Common myeloid progenitor, CD34-positive (primary cell): ENCODE results near the gene SNCAIP.
"Not testable (repeated sequence)": the region's sequence is repeated elsewhere in the genome, so short reads cannot be mapped to it uniquely, and the experiment has no call there.

Source experiments
- CTCF ChIA-PET: fragments of 350-600 bp; sonication (Branson Sonifier 250); formaldehyde crosslinking; loops from one replicate; lab custom pipeline; 2021; ENCODE audit warnings: antibody characterized with exemption; lab: Charles Lee
- POLR2A ChIA-PET: fragments of 350-600 bp; sonication (Branson Sonifier 250); formaldehyde crosslinking; loops from one replicate; lab custom pipeline; 2021; ENCODE audit warnings: antibody characterized with exemption; lab: Charles Lee
- DNase-seq, 3 donors: peaks; one replicate each; pipeline versions ENCODE4 v3.0.0 to v3.0.0-alpha.2; 2013
- H3K27ac ChIP-seq, 2 experiments: 1 replicate in 1 of 2; 2 replicates in 1 of 2; pipeline ENCODE4 v1.7.0; 2013; ENCODE audit warnings: inconsistent platforms in 2 of 2, low read length in 2 of 2, mild to moderate bottlenecking in 2 of 2, low read depth in 1 of 2, moderate library complexity in 1 of 2; ENCODE audit not compliant: severe bottlenecking in 2 of 2, insufficient read depth in 1 of 2, poor library complexity in 1 of 2
- H3K27me3 ChIP-seq, 5 experiments: replicated peaks in 2 of 5; 1 replicate in 3 of 5; 2 replicates in 2 of 5; pipeline versions ENCODE4 v1.6.1 to v1.7.0; 2013; ENCODE audit warnings: low read length in 4 of 5, mild to moderate bottlenecking in 2 of 5, moderate library complexity in 2 of 5, inconsistent platforms in 1 of 5; ENCODE audit not compliant: insufficient read depth in 5 of 5, control insufficient read depth in 4 of 5
- H3K36me3 ChIP-seq, 4 experiments: 1 replicate in 2 of 4; 2 replicates in 2 of 4; pipeline versions ENCODE4 v1.6.1 to v1.7.0; 2013; ENCODE audit warnings: low read length in 3 of 4, control low read depth in 1 of 4, mild to moderate bottlenecking in 1 of 4; ENCODE audit not compliant: control insufficient read depth in 4 of 4, insufficient read depth in 4 of 4
- H3K4me1 ChIP-seq, 4 experiments: 1 replicate in 3 of 4; 2 replicates in 1 of 4; pipeline versions ENCODE4 v1.6.1 to v1.7.1; 2013; ENCODE audit warnings: low read length in 3 of 4, mild to moderate bottlenecking in 3 of 4, control low read depth in 1 of 4, inconsistent platforms in 1 of 4, moderate library complexity in 1 of 4; ENCODE audit not compliant: control insufficient read depth in 4 of 4, insufficient read depth in 4 of 4; ENCODE audit errors: control extremely low read depth in 1 of 4
- H3K4me3 ChIP-seq, 7 experiments: 1 replicate in 4 of 7; 2 replicates in 3 of 7; pipeline versions ENCODE4 v1.5.1 to v1.7.0; 2013; ENCODE audit warnings: mild to moderate bottlenecking in 7 of 7, low read length in 6 of 7, moderate library complexity in 6 of 7, inconsistent platforms in 2 of 7, low read depth in 2 of 7, control low read depth in 1 of 7; ENCODE audit not compliant: insufficient read depth in 4 of 7, control insufficient read depth in 1 of 7; ENCODE audit errors: extremely low read depth in 1 of 7
- H3K9me3 ChIP-seq, 5 experiments: 1 replicate in 4 of 5; 2 replicates in 1 of 5; pipeline versions ENCODE4 v1.6.1 to v1.7.1; 2013; ENCODE audit warnings: low read length in 4 of 5, mild to moderate bottlenecking in 2 of 5, inconsistent platforms in 1 of 5, low read depth in 1 of 5, moderate library complexity in 1 of 5; ENCODE audit not compliant: control insufficient read depth in 4 of 5, insufficient read depth in 2 of 5; ENCODE audit errors: control extremely low read depth in 1 of 5
- WGBS: methylation state at CpG from one replicate; pipeline ENCODE4 v1.1.5; 2013; ENCODE audit not compliant: insufficient coverage; 5-methylcytosine and 5-hydroxymethylcytosine counted together

The SNCAIP gene

DNA sequence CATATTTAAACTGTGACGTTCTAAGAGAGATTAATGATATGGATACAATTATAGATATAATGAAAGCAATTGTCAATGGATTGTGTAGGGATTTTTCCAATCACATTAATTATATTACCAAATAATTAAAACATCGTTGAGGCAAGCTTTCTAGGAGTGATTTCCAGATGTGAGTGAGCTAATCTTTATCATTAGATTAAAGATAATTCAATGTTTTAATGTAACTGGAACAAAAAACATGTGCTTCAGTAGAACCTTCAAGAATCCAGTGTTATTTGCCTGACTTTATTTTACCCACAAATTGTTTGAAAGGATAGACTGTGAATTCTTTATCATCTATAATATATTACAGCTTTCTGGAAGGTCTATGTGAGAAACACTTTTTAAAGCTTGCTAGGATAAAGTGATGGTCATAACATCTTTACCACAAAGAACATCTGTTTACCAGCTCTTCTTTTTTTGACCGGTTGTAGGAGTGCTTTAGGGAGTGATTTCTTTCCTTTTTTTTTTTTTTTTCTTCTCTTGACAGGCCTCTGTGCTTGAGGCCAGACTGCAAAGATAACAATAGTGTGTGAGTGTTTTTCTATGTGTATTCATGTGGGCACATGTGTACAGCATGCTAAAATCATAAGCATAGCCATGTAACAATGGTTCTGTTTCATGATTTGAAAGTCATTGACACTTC is 35.0 kb downstream of the SNCAIP start:
- CTCF ChIA-PET, result no interaction called here
- WGBS, result no CpG with 5 or more reads among the region's 3 CpGs
- H3K4me1 ChIP-seq, result no peaks in the 10 kb centered on the region
- no peak overlapping the region for H3K27ac ChIP-seq
- no peak for DNase-seq
- POLR2A ChIA-PET, result no interaction called here
- H3K27me3 ChIP-seq, result no peaks in the 10 kb centered on the region
- no peaks in the 10 kb centered on the region for H3K36me3 ChIP-seq
- no peaks in the 10 kb centered on the region for H3K9me3 ChIP-seq
- H3K4me3 ChIP-seq, result no peak overlapping the region

GRCh38 chr5:122350496-122350895 is 38.5 kb downstream of the SNCAIP start:
- WGBS, result no CpG with 5 or more reads among the region's 3 CpGs
- ChIA-PET CTCF (no interaction called here), POLR2A (no interaction called here)
- Histone ChIP-seq H3K9me3 (no peaks in the 10 kb centered on the region), H3K4me1 (no peaks in the 10 kb centered on the region), H3K27ac (no peak overlapping the region), H3K36me3 (no peaks in the 10 kb centered on the region), H3K27me3 (no peaks in the 10 kb centered on the region), H3K4me3 (no peak overlapping the region)
- no peak for DNase-seq

DNA sequence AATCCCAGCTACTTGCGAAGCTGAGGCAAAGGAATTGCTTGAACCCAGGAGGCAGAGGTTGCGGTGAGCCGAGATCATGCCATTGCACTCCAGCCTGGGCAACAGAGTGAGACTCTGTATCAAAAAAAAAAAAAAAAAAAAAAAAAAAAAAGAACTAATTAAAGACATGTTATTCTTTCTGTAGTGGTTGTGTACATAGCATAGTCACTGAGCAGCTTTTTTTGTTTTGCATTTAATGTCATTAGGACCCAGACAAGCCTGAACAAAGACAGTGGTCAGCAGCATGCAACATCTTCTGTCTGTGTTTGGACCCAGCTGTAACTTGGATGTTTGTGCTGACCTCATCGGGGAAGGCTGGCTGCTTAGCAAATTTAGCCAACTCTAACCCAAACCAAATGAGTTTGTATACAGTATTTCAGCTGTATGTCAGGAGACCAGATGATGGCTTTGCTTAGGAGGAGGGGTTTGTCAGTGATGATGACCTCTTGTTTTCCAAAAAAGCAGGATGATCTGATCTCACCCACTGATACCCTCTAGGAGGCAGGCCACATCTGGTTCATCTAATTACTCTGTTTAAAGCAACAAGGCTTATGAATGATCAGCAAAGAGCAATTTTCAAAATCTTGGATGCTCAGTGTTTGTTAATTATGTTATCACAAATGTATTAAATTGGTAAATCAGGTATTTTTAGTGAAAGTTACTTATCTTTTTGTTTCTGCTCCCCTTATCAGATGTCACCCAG is 39.5 kb downstream of the SNCAIP start:
- no peak for DNase-seq
- H3K4me3 ChIP-seq, result no peak overlapping the region
- no peak overlapping the region for H3K27ac ChIP-seq
- CTCF ChIA-PET, result no interaction called here
- POLR2A ChIA-PET, result no interaction called here
- H3K36me3 ChIP-seq, result no peaks in the 10 kb centered on the region
- H3K9me3 ChIP-seq, result no peaks in the 10 kb centered on the region
- H3K27me3 ChIP-seq, result no peaks in the 10 kb centered on the region
- WGBS, result 100% methylated on average over 1 of the region's 4 CpGs
- no peaks in the 10 kb centered on the region for H3K4me1 ChIP-seq

GRCh38 chr5:122352331-122352730 is 40.3 kb downstream of the SNCAIP start:
- H3K9me3 ChIP-seq, result no peaks in the 10 kb centered on the region
- no peaks in the 10 kb centered on the region for H3K27me3 ChIP-seq
- no peak overlapping the region for H3K27ac ChIP-seq
- POLR2A ChIA-PET, result no interaction called here
- DNase-seq, result no peak
- CTCF ChIA-PET, result no interaction called here
- H3K36me3 ChIP-seq, result no peaks in the 10 kb centered on the region
- H3K4me1 ChIP-seq, result no peaks in the 10 kb centered on the region
- no peak overlapping the region for H3K4me3 ChIP-seq

DNA sequence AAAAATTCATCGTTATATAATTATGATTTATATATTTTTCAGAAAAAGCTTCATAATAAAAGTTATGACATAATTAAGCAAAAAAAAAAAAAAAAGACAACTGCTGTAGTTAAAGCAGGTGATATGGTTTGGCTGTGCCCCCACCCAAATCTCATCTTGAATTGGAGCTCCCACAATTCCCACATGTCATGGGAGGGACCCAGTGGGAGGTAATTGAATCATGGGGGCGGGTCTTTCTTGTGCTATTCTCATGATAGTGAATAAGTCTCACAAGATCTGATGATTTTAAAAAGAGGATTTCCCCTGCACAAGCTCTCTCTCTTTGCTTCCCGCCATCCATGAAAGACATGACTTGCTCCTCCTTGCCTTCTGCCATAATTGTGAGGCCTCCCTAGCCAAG is 41.3 kb downstream of the SNCAIP start:
- no CpG with 5 or more reads among the region's 3 CpGs for WGBS
- H3K27ac ChIP-seq, CTCF ChIA-PET, H3K27me3 ChIP-seq, H3K36me3 ChIP-seq, DNase-seq, POLR2A ChIA-PET, H3K4me3 ChIP-seq, H3K4me1 ChIP-seq, H3K9me3 ChIP-seq: not testable (repeated sequence)

DNA sequence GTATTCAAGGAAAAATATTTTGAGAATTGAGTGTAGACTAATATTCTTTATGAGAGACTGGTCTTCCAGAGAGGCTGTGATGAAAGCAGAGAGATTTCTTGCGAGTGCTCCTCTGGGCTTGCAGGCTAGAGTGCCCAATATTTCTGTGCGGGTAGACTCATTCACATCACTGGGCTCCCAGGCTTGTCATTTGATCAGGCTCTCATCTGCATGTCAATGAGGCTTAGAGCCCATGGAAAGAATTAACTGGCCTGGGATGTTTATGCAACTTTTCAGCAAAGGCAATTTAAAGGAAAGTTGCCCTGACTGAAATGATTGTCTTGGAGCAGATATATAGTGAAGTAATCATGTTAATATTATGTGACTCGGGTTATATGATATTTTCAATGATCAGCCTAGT is 42.3 kb downstream of the SNCAIP start:
- DNase-seq, result no peak
- Histone ChIP-seq H3K4me1 (no peaks in the 10 kb centered on the region), H3K4me3 (no peak overlapping the region), H3K27ac (no peak overlapping the region), H3K9me3 (no peaks in the 10 kb centered on the region), H3K36me3 (no peaks in the 10 kb centered on the region), H3K27me3 (no peaks in the 10 kb centered on the region)
- POLR2A ChIA-PET, result no interaction called here
- CTCF ChIA-PET, result no interaction called here
- 96% methylated on average over 2 of the region's 3 CpGs for WGBS

GRCh38 chr5:122355324-122355723 is 43.3 kb downstream of the SNCAIP start:
- POLR2A ChIA-PET, result no interaction called here
- CTCF ChIA-PET, result no interaction called here
- Histone ChIP-seq H3K36me3 (no peaks in the 10 kb centered on the region), H3K27me3 (no peaks in the 10 kb centered on the region), H3K9me3 (no peaks in the 10 kb centered on the region), H3K27ac (no peak overlapping the region), H3K4me1 (no peaks in the 10 kb centered on the region), H3K4me3 (no peak overlapping the region)
- 100% methylated on average over 1 of the region's 3 CpGs for WGBS
- DNase-seq, result no peak
